ENCODE results near the gene HAS3.

Gene HAS3

DNA sequence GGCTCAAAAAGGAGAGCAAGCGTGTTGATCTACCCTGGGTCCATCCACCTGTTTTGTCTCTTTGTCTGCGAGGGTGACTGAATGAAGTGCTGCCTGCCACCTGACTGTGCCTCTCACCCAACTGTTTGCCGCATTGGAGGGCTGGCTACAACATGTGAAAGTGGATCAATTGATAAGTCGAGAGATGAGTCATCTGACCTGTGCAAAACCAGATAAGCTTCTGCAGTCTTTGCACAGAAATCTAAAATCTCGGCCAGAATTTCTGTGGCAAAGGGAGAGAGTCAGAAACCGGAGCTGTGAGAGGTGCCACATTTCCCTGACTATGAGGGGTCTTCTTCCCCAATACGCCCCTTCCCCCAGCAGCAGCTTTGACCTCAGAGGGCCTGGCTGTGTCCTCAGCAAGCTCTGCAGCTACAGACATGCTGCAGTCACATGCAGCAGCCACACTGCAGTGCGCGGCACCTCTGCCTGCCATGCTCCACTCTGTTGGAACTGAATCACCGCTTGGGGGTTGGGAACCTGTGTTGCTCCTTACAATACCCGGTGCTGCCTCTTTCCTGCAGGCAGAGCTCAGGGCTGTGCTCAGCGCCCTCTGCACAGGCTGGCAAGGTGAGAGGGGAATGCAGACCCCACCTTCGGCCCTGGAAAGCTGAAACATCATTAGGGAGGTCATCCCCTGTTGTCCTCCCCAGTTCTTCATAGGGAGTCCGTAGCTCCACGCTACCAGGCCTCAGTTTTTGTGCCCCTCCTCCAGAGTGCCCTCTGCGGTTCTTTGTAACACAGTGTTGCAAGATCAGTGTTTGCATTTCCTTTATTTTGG lies 16.2 kb upstream of the HAS3 start:
- peak; percentile 58 for DNase-seq

DNA sequence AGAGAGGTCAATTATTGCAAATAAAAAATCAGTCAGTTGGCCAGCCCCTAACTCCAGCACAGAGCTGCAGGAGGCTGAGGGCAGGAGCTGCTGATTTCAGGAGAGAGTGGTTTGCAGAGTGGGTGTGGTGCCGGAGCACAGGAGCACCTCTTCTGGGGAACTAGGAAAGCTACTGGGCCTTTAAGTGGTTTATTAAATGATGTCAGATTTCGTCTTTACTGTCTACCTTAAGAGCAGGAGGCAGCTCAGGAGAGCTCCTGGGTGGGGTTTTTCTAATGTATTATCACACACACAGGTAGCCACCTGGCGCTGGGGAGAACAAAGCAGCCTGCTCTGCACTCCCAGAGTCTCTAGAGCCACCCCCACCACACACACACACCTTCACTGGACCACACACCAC lies 11.5 kb upstream of the HAS3 start:
- DNase-seq: no peak

DNA sequence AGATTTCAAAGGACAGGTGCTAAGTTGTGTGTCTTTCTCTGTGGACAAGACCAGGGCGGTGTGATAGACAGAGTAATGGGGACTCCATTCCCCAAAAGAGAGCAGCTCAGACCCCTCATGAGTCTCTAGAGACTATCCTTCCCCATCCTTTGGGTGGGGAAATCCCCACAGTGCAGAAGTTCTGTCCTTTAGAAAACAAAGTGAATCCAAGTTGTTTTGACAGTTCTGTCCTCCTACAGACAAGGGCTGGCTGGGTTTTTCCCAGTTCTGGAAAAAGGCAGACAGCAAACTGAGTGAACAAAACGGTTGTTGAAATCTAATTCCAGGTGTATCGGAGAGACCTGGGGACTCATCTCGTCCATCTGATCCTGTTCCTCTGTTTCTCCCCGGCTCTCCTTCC lies 11.0 kb upstream of the HAS3 start:
- DNase-seq: no peak

DNA sequence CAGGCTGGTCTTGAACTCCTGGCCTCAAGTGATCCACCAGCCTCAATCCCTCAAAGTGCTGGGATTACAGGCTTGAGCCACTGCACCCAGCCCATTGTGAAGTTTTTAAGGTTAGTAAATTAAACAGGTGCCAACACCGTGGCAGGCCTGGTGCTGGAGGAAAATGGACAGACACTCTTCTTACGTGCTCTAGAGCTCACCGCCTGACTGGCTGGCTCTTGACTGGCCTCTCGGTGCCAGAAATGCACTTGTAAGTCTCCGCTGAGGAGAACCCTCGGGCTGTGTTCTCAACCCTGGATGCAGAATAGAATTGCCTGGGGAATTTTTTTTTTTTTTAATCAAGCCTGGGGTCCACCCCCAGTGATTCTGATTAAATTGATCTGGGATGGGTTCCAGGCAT lies 10.3 kb upstream of the HAS3 start:
- no peak for DNase-seq

DNA sequence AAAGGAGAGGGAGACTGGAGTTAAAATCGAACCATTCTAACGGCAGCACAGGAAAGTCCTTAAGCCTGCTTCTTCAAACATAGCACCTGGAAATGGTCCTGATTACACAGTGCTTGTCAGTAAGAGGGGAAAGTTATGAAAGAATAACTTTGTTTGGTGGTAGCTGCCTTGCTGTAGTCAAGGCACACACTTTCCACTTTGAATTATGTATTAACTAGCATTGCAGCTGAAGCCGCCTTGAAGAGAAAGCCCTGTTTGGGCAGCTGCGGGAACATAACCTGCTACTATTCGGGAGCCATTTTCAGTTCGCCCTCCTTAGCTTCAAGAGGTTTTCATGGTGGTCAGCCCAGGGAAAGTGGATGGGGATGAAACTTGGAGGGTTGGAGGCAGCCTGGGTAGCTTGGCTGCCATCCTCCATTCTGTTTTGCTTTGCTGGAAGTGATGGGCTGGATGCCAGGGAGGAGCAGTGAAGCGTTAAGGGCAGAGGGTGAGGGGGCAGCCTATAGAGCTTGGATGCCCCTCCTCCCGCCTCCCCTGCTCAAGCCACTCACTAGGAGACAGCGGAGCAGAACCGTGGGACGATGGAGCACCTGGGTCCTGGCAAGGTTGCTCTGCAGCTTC lies 5.3 kb upstream of the HAS3 start:
- DNase-seq: peak; percentile 8

DNA sequence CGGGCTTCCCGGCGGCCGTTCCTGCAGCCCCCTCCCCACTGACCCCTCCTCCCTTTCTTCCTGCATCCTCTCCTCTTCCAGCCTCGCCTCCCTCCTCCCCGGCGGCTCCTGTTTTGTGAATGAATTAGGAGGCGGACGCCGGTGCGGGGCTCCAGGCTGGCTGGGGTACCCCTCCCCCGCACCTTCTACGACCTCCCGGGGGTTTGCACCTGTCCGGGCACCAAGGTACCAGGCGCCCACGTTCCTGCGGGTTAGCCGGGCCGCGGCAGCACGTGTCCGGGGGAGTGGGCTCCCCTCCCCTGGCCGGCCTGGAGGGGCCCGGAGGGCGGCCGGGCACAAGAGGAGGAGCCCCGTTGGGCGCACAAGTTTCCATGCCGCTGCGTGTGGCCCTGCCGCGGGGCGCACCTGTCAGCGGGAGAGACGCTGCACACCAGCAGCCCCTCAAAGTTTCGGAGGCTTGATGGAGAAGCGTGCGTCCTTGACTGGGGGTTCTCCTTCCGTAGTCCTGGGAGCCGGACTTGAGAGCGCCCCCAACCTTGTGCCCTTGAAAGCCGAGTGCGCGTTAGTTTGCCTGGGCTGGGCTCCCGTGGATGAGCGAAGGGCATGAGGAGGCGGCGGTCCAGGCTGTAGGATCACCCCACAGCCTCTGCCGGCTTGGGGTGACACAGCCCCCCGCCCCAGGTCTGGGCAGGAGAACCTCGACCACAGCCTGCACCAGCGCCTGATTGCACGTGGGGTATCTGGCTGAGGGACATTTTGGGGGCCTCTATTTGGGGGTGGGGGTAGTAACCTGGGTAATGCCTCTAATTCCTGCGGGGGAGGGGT lies 1.2 kb downstream of the HAS3 start:
- DNase-seq: no peak

DNA sequence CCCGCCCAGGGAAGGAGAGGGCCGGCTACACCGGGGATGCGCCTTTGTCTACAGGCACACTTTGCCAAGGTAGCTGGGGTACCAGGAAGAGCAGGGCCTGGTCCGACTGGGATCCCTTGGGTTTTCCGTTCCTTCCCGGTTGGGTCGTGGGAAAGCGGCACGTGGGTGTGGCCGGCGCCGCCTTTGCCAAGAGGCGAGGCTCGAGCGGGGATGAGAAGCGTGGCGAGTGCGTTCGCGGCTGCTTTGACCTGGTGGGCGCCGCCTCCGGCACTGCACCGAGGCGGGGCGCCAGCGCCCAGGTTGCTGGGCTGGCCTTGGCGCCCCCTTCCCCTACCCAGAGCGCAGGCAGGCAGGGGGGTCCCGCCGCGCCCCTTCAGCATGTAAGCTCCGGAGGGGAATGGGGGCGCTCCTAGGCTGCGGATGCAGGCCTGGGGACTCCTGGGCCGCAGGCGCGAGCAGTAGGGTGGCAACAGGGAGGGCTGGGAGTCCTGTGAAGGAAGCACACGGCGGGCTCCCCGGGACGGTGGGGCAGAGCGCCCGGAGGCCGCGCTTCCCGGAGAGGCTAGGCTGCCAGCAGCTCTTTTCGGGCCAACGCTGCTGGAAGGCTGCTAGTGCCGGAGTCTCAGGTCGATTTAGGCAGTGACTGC lies 2.0 kb downstream of the HAS3 start:
- no peak for DNase-seq

DNA sequence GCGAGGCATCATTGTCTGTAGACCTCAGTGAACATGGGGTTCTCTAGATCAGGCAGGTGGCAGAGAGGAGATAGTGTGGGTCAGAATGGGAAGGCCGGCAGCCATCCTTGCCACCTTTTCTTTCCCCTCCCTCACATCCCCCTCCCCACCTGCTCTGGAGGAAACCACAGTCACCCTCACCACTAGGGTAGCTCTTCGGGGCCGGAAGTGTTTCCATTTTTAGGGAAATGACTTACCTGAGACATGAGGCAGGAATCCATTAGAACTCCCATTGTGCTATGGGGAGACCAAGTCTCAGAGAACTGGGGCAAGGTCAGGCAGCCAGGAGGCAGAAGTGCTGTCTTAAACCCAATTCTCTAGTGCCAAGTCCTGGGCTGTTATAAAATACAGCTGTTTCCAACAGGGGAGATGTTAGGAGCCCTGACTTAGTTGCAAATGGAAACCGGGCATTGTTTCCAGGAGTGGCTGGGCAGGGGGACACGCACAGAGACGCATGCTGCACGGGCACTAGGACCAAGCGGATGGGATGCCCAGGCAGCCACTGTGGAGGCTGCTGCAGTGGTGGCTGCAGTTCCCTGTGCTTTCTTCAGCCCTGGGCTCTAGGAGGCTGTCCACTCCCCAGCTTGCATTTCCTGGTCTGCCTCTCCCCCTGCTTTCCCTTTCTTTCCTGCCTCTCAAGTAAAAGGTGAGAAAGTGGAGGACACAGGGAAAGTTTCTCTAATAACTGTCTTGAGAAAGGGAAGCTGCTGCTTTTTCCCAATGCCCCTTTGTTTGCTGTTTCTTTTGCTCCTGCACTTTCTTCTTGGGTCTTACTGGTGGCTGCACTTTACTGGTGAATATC lies 2.8 kb downstream of the HAS3 start:
- no peak for DNase-seq

DNA sequence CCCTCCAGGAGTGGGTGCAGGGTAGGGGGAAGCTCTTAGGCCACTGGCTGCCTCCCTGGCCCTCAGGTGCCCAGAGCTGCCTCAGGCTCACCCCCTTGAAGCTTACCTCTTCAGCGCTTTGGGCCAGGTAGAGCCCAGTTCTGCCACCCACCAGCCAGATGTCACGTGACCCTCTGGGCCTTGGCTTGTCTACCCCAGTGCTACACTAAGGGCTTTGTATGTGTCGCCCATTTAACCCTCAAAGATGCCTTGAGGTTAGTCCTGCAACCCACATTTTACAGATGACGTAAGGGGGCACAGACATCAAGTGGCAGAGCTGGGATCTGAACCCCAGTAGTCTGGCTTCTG lies 3.4 kb downstream of the HAS3 start:
- DNase-seq: no peak

DNA sequence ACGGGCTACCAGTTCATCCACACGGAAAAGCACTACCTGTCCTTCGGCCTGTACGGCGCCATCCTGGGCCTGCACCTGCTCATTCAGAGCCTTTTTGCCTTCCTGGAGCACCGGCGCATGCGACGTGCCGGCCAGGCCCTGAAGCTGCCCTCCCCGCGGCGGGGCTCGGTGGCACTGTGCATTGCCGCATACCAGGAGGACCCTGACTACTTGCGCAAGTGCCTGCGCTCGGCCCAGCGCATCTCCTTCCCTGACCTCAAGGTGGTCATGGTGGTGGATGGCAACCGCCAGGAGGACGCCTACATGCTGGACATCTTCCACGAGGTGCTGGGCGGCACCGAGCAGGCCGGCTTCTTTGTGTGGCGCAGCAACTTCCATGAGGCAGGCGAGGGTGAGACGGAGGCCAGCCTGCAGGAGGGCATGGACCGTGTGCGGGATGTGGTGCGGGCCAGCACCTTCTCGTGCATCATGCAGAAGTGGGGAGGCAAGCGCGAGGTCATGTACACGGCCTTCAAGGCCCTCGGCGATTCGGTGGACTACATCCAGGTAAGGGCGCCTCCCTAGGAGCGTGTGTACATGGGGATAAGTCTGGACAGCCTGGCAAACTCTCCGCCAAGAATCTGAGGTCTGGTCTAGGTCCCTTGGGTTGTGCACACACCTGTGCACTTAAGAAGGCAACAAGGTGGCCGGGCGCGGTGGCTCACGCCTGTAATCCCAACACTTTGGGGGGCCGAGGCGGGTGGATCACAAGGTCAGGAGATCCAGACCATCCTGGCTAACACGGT lies 4.2 kb downstream of the HAS3 start:
- no peak for DNase-seq

DNA sequence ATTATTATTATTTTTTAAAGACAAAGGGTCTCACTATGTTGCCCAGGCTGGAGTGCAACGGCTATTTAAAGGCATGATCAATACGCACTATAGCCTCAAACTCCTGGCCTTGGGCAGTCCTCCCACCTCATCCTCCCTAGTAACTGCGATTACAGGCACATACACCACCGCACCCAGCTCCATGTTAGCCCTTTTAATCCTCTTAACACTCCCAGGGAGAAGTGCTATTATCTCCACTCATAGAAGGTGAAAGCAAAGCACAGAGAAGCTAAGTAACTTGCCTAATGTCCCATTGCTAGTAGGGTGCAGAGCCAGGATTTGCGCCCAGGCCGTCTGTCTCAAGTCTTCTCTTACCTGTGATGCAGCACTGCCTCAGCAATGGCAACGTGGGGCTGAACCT lies 5.0 kb downstream of the HAS3 start:
- DNase-seq: no peak

DNA sequence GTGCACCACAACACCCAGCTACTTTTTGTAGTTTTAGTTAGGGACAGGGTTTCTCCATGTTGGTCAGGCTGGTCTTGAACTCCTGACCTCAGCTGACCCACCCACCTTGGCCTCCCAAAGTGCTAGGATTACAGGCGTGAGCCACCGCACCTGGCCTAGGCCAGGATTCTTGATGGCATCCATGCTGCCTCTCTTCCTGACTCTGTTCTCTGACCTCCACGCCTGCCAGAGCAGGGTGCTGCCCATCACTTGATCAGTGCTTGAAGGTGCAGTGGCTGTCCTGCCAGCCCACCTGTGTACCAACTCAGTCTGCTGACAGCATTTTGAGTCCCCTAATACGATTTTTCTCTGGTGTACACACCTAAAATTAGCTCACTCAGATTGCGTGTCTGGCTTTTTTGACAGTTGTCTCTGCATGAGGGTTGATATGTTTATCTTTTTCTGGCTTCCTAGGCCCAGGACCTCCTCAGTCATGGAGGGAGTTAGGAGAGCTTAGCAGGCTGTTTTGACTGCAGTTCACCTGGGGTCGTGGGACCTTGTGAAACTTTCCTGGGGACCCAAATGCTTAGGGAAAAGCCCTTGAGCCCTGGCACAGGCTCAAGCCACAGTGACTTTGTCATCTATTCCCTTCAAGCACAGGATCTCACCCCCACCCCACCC lies 5.9 kb downstream of the HAS3 start:
- DNase-seq: no peak

DNA sequence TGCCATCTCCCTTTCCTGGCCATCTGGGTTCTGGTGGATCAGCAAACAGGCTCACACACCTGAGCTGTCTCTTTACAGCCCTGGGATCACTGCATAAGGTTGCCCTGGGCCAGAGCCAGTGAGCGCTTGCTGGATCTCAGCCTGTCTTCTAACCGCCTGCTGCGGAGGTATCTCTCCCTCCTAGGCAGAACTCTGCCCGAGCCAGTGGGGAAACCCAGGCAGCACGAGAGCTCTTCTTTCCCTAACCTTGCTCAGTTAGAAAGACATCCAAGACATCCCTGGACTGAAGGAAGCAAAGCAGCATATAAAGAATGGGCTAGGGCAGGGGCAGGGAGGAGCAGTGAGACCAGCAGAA lies 6.4 kb downstream of the HAS3 start:
- no peak for DNase-seq

DNA sequence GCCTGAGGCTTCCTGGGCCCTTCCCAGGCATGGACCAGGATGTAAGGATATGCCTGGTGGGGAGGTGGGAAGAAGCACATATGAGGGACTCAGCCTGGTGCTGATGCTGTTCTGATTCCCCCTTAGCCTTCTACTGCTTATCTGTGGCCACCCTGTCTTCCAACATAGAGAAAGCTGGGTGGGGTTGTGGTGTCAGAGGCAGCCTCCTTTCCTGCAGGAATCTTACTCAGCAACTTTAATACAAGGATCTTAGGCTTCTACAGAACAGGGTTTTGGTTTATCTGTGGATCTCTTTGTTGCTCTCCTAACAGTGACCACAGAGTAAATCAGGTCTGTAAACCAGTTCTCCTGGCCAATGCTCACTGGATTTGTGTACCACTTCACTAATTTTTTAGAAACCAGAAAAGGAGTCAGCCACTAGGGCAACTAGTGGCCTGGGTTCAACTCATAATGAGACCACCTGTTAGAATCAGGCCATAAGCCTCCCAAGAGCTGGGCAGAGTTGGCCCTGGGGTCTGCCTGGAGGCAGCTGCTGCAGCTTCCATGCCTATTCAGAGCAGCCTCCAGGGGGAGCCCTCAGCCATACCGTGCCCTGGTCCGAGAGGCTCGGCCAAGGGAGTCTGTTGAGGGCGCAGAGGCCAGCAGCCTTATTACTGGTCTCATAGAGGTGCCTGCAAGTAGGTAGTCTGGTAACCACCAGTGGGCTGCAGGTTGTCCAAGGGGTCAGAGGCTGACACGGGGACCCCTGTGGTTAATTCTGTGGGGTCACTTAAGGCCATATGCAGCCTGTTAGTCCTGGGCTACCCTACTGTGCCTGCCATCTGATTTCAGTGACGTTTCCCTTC lies 7.1 kb downstream of the HAS3 start:
- DNase-seq: no peak

DNA sequence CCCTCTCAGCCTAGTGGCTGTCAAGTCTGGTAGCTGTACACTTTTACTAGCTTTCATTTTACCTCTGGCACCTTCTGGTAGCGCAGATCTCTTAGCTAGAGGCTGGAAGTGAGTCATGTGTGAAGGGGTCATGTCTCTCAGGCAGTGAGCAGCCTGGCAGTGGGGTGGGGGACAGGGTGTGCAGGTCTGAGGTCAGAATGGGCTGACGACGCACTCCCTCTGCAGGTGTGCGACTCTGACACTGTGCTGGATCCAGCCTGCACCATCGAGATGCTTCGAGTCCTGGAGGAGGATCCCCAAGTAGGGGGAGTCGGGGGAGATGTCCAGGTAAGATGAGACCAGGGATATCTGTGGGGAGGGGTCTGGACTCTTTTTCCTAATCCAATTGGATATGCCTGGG lies 7.8 kb downstream of the HAS3 start:
- DNase-seq: no peak

DNA sequence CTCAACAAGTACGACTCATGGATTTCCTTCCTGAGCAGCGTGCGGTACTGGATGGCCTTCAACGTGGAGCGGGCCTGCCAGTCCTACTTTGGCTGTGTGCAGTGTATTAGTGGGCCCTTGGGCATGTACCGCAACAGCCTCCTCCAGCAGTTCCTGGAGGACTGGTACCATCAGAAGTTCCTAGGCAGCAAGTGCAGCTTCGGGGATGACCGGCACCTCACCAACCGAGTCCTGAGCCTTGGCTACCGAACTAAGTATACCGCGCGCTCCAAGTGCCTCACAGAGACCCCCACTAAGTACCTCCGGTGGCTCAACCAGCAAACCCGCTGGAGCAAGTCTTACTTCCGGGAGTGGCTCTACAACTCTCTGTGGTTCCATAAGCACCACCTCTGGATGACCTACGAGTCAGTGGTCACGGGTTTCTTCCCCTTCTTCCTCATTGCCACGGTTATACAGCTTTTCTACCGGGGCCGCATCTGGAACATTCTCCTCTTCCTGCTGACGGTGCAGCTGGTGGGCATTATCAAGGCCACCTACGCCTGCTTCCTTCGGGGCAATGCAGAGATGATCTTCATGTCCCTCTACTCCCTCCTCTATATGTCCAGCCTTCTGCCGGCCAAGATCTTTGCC lies 9.0 kb downstream of the HAS3 start:
- no peak for DNase-seq

DNA sequence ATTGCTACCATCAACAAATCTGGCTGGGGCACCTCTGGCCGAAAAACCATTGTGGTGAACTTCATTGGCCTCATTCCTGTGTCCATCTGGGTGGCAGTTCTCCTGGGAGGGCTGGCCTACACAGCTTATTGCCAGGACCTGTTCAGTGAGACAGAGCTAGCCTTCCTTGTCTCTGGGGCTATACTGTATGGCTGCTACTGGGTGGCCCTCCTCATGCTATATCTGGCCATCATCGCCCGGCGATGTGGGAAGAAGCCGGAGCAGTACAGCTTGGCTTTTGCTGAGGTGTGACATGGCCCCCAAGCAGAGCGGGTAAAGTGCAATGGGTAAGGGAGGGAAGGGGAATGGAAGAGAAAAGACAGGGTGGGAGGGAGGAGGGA lies 9.5 kb downstream of the HAS3 start:
- DNase-seq: no peak

DNA sequence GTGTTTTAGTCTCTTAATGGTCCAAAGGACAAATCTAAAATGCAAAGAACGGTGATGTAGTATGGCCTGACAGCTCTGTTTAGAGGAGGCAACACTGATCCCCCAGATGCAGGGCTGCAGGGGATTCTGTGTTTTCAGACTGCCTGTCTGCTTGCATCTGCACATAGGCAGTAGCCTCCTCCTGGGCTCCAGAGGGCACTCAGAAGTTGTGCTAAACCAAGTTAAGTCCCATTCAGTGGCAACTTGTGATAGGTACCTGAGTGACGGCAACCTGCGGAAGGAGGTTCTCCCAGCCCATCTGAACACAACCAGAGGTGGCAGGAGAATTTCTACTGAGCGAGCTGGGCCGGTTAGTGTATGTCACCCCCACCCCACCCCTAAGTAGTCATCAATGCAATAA lies 9.9 kb downstream of the HAS3 start:
- DNase-seq: no peak

DNA sequence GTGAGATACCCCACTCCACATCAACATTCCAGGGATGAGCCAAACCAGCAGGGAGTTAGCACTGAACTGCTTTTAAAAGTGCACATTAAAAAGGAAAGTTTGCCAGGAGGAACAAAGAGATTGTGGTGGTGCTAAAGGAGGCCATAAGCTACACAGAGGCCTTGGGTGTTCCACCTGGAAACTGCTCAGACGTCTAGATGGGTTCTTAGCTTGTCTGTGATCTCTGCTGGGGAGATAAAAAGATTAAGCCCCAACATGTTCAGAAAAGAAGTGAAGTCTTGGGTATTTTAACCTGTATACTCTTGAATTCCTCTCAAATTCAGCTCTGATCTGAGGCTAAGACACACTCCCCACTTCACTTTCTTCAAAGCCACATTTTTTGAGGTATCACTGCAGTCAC lies 10.4 kb downstream of the HAS3 start:
- no peak for DNase-seq

Data from NCI-H1694 (cell line).